BLaER1 treated with 17β-estradiol and CSF1 and Interleukin-3, amounts not matched to agents 10 nM and 100 nM (cell line): ENCODE results near the gene HOXC9.
A peak's percentile ranks its signal among the peaks of the same experiment; 100 is the strongest.

Experiments used
- H3K27ac ChIP-seq, 11 experiments: shearing (Covaris generic); formaldehyde crosslinking; 2 replicates each; pipeline ENCODE4 v1.8.1; 2022
- H3K27me3 ChIP-seq, 11 experiments: shearing (Covaris generic); formaldehyde crosslinking; 2 replicates each; pipeline ENCODE4 v1.8.1; 2022
- H3K36me3 ChIP-seq, 11 experiments: shearing (Covaris generic); formaldehyde crosslinking; 2 replicates each; pipeline ENCODE4 v1.8.1; 2022
- H3K4me1 ChIP-seq, 10 experiments: shearing (Covaris generic); formaldehyde crosslinking; 2 replicates each; pipeline ENCODE4 v1.8.1; 2022
- H3K4me2 ChIP-seq, 11 experiments: shearing (Covaris generic); formaldehyde crosslinking; 2 replicates each; pipeline ENCODE4 v1.8.1; 2022
- H3K4me3 ChIP-seq, 10 experiments: shearing (Covaris generic); formaldehyde crosslinking; 2 replicates each; pipeline ENCODE4 v1.8.1; 2022
- H3K9ac ChIP-seq, 11 experiments: shearing (Covaris generic); formaldehyde crosslinking; 2 replicates each; pipeline ENCODE4 v1.8.1; 2022
- H3K9me3 ChIP-seq, 11 experiments: shearing (Covaris generic); formaldehyde crosslinking; replicated peaks in 1 of 11; 2 replicates each; pipeline ENCODE4 v1.8.1; 2022
- H4K20me1 ChIP-seq, 11 experiments: shearing (Covaris generic); formaldehyde crosslinking; 2 replicates each; pipeline ENCODE4 v1.8.1; 2022
- Cebpa-rat ChIP-seq, 11 experiments: shearing (Covaris generic); IDR thresholded peaks; 2 replicates each; pipeline ENCODE4 v1.8.1; 2022

The HOXC9 gene

GRCh38 chr12:53972722-53973235 lies 27.2 kb upstream of the HOXC9 start, which contains the start of gene HOXC11:
HOXC11 (plus strand) TSS chr12:53973126; CDS start chr12:53973242, 116 bp downstream.
- peak within 1 kb of the TSS in 2 of 10 experiments; percentile 7 to 11; a peak in 1 of 20 replicates for H3K4me3 ChIP-seq
- peaks cover 0 to 94% (median 76%) of the 10 kb centered on the region in 11 experiments; a peak in 17 of 22 replicates for H4K20me1 ChIP-seq
- peaks cover 0 to 12% (median 5%) of the 10 kb centered on the region in 10 experiments; a peak in 9 of 20 replicates for H3K4me1 ChIP-seq
- no peak within 1 kb of the TSS for H3K9ac ChIP-seq
- TF ChIP-seq Cebpa-rat (IDR thresholded peaks at IDR 0.05), result no peak
- H3K36me3 ChIP-seq, result no peaks in the 10 kb centered on the region
- H3K27ac ChIP-seq, result no peak within 1 kb of the TSS
- H3K27me3 ChIP-seq, result peaks cover 100% of the 10 kb centered on the region in 11 experiments
- H3K9me3 ChIP-seq, result peaks cover 9 to 43% (median 28%) of the 10 kb centered on the region in 11 experiments
- H3K4me2 ChIP-seq, result peak within 1 kb of the TSS in 2 of 11 experiments; percentile 88 to 89; a peak in 3 of 22 replicates

- no peak for TF ChIP-seq Cebpa-rat (IDR thresholded peaks at IDR 0.05)
- Histone ChIP-seq H3K9ac (no peak overlapping the region), H3K4me1 (peaks cover 0 to 12% (median 5%) of the 10 kb centered on the region in 10 experiments; a peak in 9 of 20 replicates), H3K36me3 (no peaks in the 10 kb centered on the region), H3K4me3 (peak overlapping the region in 2 of 10 experiments; percentile 7 to 11; a peak in 1 of 20 replicates), H3K4me2 (peak overlapping the region in 2 of 11 experiments; percentile 88 to 89; a peak in 3 of 22 replicates), H3K9me3 (peaks cover 9 to 44% (median 28%) of the 10 kb centered on the region in 11 experiments), H3K27me3 (peaks cover 100% of the 10 kb centered on the region in 11 experiments), H3K27ac (no peak overlapping the region), H4K20me1 (peaks cover 0 to 91% (median 71%) of the 10 kb centered on the region in 11 experiments; a peak in 17 of 22 replicates)
Measured at GRCh38 chr12:53973236-53974042, 26.5 kb upstream of the HOXC9 start.

- Histone ChIP-seq H4K20me1 (peaks cover 0 to 86% (median 70%) of the 10 kb centered on the region in 11 experiments; a peak in 17 of 22 replicates), H3K27ac (no peak within 1 kb of the TSS), H3K9me3 (peaks cover 9 to 53% (median 28%) of the 10 kb centered on the region in 11 experiments), H3K27me3 (peaks cover 100% of the 10 kb centered on the region in 11 experiments), H3K4me2 (peak within 1 kb of the TSS; percentile 38 to 89 (median 59); a peak in 21 of 22 replicates), H3K9ac (peak within 1 kb of the TSS in 2 of 11 experiments; percentile 57 to 66; a peak in 4 of 22 replicates), H3K36me3 (no peaks in the 10 kb centered on the region), H3K4me3 (peak within 1 kb of the TSS in 9 of 10 experiments; percentile 19 to 61 (median 47); a peak in 11 of 20 replicates), H3K4me1 (peaks cover 0 to 12% (median 5%) of the 10 kb centered on the region in 10 experiments; a peak in 9 of 20 replicates)
- TF ChIP-seq Cebpa-rat (IDR thresholded peaks at IDR 0.05), result no peak
Measured at GRCh38 chr12:53974084-53975063, 25.6 kb upstream of the HOXC9 start, which contains the start of gene HOTAIR. HOTAIR (minus strand) TSS chr12:53974954.

GRCh38 chr12:53975064-53975471 lies 24.9 kb upstream of the HOXC9 start:
- peaks cover 100% of the 10 kb centered on the region in 11 experiments for H3K27me3 ChIP-seq
- H3K27ac ChIP-seq, result no peak overlapping the region
- H3K4me1 ChIP-seq, result peaks cover 0 to 12% (median 5%) of the 10 kb centered on the region in 10 experiments; a peak in 9 of 20 replicates
- H3K9me3 ChIP-seq, result peaks cover 9 to 60% (median 33%) of the 10 kb centered on the region in 11 experiments
- H3K4me3 ChIP-seq, result peak overlapping the region in 4 of 10 experiments; percentile 54 to 61 (median 58); a peak in 5 of 20 replicates
- no peak for TF ChIP-seq Cebpa-rat (IDR thresholded peaks at IDR 0.05)
- no peaks in the 10 kb centered on the region for H3K36me3 ChIP-seq
- no peak overlapping the region for H3K9ac ChIP-seq
- peak overlapping the region in 8 of 11 experiments; percentile 2 to 89 (median 68); a peak in 13 of 22 replicates for H3K4me2 ChIP-seq
- H4K20me1 ChIP-seq, result peaks cover 0 to 86% (median 68%) of the 10 kb centered on the region in 11 experiments; a peak in 17 of 22 replicates

- no peak overlapping the region for H3K27ac ChIP-seq
- peaks cover 100% of the 10 kb centered on the region in 11 experiments for H3K27me3 ChIP-seq
- no peak for TF ChIP-seq Cebpa-rat (IDR thresholded peaks at IDR 0.05)
- H3K36me3 ChIP-seq, result no peaks in the 10 kb centered on the region
- peak overlapping the region in 3 of 10 experiments; percentile 54 to 59 (median 58); a peak in 4 of 20 replicates for H3K4me3 ChIP-seq
- H3K9ac ChIP-seq, result no peak overlapping the region
- H4K20me1 ChIP-seq, result peaks cover 0 to 86% (median 66%) of the 10 kb centered on the region in 11 experiments; a peak in 17 of 22 replicates
- H3K4me2 ChIP-seq, result peak overlapping the region in 7 of 11 experiments; percentile 2 to 89 (median 38); a peak in 10 of 22 replicates
- peaks cover 0 to 12% (median 5%) of the 10 kb centered on the region in 10 experiments; a peak in 9 of 20 replicates for H3K4me1 ChIP-seq
- H3K9me3 ChIP-seq, result peaks cover 9 to 63% (median 34%) of the 10 kb centered on the region in 11 experiments
Measured at GRCh38 chr12:53975479-53976152, 24.3 kb upstream of the HOXC9 start.

- H3K9me3 ChIP-seq, result peaks cover 9 to 61% (median 34%) of the 10 kb centered on the region in 11 experiments
- H3K27me3 ChIP-seq, result peaks cover 100% of the 10 kb centered on the region in 11 experiments
- no peak for TF ChIP-seq Cebpa-rat (IDR thresholded peaks at IDR 0.05)
- 0 out of 20 replicates have a peak overlapping the region, but pooled peaks of 1 of the 10 experiments have one; percentile 7 for H3K4me3 ChIP-seq
- H3K27ac ChIP-seq, result no peak overlapping the region
- H3K4me1 ChIP-seq, result peaks cover 0 to 12% (median 5%) of the 10 kb centered on the region in 10 experiments; a peak in 9 of 20 replicates
- no peak overlapping the region for H3K9ac ChIP-seq
- peaks cover 0 to 86% (median 66%) of the 10 kb centered on the region in 11 experiments; a peak in 16 of 22 replicates for H4K20me1 ChIP-seq
- H3K36me3 ChIP-seq, result no peaks in the 10 kb centered on the region
- no peak overlapping the region for H3K4me2 ChIP-seq
Measured at GRCh38 chr12:53976172-53976822, 23.7 kb upstream of the HOXC9 start.
